SK-N-MC (cell line): Measurements from ENCODE around the gene MPP4.

ENCODE experiments used
- EZH2 ChIP-seq: fragments of 200-600 bp; sonication (generic); IDR thresholded peaks from one replicate; pipeline ENCODE4 v1.6.1; 2017; ENCODE audit warnings: antibody characterized with exemption
- POLR2AphosphoS5 ChIP-seq: IDR thresholded peaks from 2 replicates; pipeline ENCODE4 v1.6.1; 2012; ENCODE audit warnings: mild to moderate bottlenecking, low read depth, low read length, borderline replicate concordance

- TF ChIP-seq POLR2AphosphoS5 = peak; percentile 10; the same call in 1 of the 2 replicates
- no peak for TF ChIP-seq EZH2
Observed at GRCh38 chr2:201698588-201699226, at the start of gene MPP4.
